ENCODE measurements around the gene MTURN. TPM values are rescaled to one million over a fixed set of nuclear protein-coding genes. Genes with fewer than 3 reads are reported as not detected.

Gene MTURN
- total RNA-seq, 1 donor: 141 TPM

DNA sequence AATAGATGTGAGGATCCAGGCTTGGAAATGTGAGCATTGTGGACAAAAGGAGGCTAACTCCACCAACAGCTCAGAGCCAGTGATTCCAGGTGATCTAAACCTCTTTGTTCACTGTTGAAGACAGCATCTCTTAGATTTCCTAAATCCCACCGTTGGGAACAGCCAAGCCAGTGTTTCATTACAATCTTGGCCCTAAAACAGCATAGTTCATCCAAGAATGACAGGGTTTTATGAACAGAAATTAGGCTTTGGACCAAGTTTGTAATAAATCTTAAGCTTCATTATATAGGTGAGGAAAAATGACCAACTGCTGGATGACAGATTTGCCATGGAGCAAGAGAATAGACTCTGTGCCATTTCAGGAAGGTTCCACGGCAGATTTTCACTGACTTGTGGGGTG lies 65.8 kb downstream of the MTURN start:
- DNase-seq (ENCODE audit: low read depth in 2 of 3, low spot score in 2 of 3): no peak

DNA sequence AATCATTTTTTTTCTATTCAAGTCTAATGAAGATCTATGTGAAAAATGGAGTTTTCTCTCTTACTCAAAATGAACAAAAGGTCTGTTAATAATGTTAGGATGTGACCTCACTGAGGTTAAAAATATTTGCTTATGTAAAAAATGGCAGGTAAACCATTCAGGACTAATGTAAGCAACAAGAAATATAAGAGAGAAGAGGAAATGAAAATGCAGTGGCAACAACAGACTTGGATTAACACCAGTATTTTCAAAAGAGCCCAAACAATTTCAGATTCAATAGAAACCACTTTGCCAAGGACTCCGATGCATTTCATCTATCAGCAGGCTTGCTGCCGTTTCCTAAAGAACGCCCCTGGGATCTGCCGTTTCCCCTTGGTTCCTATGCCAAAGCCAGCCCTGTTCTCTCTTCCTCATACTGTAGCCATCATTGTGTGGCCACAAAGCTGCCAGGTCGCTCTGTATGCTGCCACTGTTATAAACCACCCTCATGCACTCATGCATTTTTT lies 66.4 kb downstream of the MTURN start:
- no peak for DNase-seq (ENCODE audit: low read depth in 2 of 3, low spot score in 2 of 3)

DNA sequence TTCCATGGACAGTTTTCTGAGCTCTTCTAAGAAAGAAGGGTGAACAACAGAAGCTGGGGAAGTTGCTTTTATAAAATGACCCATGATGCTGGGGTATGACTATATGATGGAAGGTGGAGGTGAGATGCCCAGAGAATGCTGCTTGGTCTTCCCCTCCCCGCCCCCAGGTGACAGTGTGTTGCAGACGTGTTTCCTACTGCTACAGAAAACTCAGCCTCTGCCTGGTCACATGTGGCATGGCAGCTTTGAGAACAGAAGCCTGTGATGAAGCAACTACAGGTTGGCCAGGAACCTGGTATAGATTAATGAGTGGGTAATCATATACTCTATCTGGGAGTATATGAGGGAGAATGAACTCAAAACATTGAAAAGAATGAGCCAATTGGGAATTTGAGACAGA lies 67.1 kb downstream of the MTURN start:
- DNase-seq (ENCODE audit: low read depth in 2 of 3, low spot score in 2 of 3): no peak

DNA sequence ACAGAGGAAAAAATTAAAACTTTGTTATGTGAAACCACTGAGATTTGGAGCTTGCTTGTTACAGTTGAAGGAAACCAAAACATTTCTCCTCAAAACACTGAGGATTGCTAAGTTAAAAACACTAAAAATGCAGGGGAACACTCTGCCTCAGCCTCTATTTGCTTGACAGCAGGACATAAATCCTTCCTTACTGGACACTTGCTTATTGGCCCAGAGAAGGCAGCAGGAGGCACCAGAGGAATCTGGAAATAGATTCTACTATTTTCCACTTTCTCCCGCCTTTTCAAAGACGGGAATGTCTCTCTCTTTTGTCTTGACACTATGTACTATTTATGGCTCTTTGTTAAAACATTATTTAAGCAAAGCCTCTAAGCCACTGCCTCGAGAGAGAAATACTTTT lies 67.9 kb downstream of the MTURN start:
- no peak for DNase-seq (ENCODE audit: low read depth in 2 of 3, low spot score in 2 of 3)

- DNase-seq (ENCODE audit: low read depth in 2 of 3, low spot score in 2 of 3): no peak
Observed at GRCh38 chr7:30206491-30206890, 71.7 kb downstream of the MTURN start.

DNA sequence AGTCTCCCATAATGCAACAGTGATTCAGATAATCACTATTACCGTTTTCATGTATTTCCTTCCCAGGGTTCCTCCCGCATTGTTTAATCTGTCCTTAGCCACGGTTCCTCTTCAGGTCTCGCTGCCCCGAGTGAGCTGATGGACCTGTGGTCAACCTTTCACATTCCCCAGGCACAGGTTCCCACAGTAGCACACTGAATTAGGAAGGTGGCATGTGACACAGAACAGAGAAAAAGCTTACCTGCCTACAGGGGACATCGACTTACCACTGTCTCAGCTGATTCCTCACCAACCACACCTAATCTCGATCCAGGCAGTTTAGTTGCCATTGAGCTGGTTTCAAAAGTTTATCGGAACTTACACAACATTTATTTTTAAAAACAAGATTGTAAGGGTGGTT lies 72.2 kb downstream of the MTURN start:
- DNase-seq (ENCODE audit: low read depth in 2 of 3, low spot score in 2 of 3): no peak

GRCh38 chr7:30207376-30207775 lies 72.6 kb downstream of the MTURN start:
- no peak for DNase-seq (ENCODE audit: low read depth in 2 of 3, low spot score in 2 of 3)

- no peak for DNase-seq (ENCODE audit: low read depth in 2 of 3, low spot score in 2 of 3)
Observed at GRCh38 chr7:30209951-30210350, 75.2 kb downstream of the MTURN start.

Small RNA genes lying within 50 kb of the gene (small RNA-seq; reads per million reads assigned to genes)
- gene RPS27P16: not detected

Other genes starting within 250 kb of the MTURN start
- gene SCRN1, start 145.2 kb upstream of the MTURN start, total RNA-seq: 36.4 TPM
- gene FKBP14, start 108.3 kb upstream of the MTURN start, total RNA-seq: 3.5 TPM
- 4.6 TPM for gene PLEKHA8, start 106.6 kb upstream of the MTURN start, total RNA-seq
- gene ZNRF2, start 149.6 kb downstream of the MTURN start, total RNA-seq: 12.7 TPM